ENCODE measurements around the gene TMEM125.

GRCh38 chr1:43309405-43310025 is 39.7 kb downstream of the TMEM125 start:
- TF ChIP-seq, protein P1, sequence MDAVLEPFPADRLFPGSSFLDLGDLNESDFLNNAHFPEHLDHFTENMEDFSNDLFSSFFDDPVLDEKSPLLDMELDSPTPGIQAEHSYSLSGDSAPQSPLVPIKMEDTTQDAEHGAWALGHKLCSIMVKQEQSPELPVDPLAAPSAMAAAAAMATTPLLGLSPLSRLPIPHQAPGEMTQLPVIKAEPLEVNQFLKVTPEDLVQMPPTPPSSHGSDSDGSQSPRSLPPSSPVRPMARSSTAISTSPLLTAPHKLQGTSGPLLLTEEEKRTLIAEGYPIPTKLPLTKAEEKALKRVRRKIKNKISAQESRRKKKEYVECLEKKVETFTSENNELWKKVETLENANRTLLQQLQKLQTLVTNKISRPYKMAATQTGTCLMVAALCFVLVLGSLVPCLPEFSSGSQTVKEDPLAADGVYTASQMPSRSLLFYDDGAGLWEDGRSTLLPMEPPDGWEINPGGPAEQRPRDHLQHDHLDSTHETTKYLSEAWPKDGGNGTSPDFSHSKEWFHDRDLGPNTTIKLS (IDR thresholded peaks at IDR 0.05; ENCODE audit: borderline replicate concordance, low read depth) = no peak
- no peak for TF ChIP-seq SMC3 (conservative IDR thresholded peaks at IDR 0.05; ENCODE audit: insufficient read depth, low read depth, low read length)
- no peak for TF ChIP-seq CBX3 (IDR thresholded peaks at IDR 0.05; ENCODE audit: borderline replicate concordance in 1 of 2, low read length in 2 of 2)
- TF ChIP-seq, protein P2, sequence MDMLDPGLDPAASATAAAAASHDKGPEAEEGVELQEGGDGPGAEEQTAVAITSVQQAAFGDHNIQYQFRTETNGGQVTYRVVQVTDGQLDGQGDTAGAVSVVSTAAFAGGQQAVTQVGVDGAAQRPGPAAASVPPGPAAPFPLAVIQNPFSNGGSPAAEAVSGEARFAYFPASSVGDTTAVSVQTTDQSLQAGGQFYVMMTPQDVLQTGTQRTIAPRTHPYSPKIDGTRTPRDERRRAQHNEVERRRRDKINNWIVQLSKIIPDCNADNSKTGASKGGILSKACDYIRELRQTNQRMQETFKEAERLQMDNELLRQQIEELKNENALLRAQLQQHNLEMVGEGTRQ (CRISPR knock-in tag; IDR thresholded peaks at IDR 0.05) = no peak
- TF ChIP-seq ZNF696 (CRISPR knock-in tag; conservative IDR thresholded peaks at IDR 0.05) = no peak
- TF ChIP-seq STAT6 (CRISPR knock-in tag; IDR thresholded peaks at IDR 0.05) = no peak
- no peak for TF ChIP-seq POLR2AphosphoS5 (IDR thresholded peaks at IDR 0.05; ENCODE audit: control insufficient read depth, insufficient read depth, low read depth, low read length)
- no peak for TF ChIP-seq NFRKB (IDR thresholded peaks at IDR 0.05; ENCODE audit: low read depth)
- TF ChIP-seq, protein P3, sequence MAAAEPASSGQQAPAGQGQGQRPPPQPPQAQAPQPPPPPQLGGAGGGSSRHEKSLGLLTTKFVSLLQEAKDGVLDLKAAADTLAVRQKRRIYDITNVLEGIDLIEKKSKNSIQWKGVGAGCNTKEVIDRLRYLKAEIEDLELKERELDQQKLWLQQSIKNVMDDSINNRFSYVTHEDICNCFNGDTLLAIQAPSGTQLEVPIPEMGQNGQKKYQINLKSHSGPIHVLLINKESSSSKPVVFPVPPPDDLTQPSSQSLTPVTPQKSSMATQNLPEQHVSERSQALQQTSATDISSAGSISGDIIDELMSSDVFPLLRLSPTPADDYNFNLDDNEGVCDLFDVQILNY (CRISPR knock-in tag; IDR thresholded peaks at IDR 0.05) = no peak
- TF ChIP-seq FOXO4 (CRISPR knock-in tag; IDR thresholded peaks at IDR 0.05) = no peak
- no peak for TF ChIP-seq SOX6 (IDR thresholded peaks at IDR 0.05)
- no peak for TF ChIP-seq GATA2 (CRISPR knock-in tag; IDR thresholded peaks at IDR 0.05)
- no peak for TF ChIP-seq ZNF707 (CRISPR knock-in tag; conservative IDR thresholded peaks at IDR 0.05)
- TF ChIP-seq, protein P4, sequence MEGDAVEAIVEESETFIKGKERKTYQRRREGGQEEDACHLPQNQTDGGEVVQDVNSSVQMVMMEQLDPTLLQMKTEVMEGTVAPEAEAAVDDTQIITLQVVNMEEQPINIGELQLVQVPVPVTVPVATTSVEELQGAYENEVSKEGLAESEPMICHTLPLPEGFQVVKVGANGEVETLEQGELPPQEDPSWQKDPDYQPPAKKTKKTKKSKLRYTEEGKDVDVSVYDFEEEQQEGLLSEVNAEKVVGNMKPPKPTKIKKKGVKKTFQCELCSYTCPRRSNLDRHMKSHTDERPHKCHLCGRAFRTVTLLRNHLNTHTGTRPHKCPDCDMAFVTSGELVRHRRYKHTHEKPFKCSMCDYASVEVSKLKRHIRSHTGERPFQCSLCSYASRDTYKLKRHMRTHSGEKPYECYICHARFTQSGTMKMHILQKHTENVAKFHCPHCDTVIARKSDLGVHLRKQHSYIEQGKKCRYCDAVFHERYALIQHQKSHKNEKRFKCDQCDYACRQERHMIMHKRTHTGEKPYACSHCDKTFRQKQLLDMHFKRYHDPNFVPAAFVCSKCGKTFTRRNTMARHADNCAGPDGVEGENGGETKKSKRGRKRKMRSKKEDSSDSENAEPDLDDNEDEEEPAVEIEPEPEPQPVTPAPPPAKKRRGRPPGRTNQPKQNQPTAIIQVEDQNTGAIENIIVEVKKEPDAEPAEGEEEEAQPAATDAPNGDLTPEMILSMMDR (IDR thresholded peaks at IDR 0.05 in 2 of 3, conservative IDR thresholded peaks at IDR 0.05 in 1 of 3; ENCODE audit: insufficient read depth in 2 of 3, low read depth in 1 of 3, low read length in 3 of 3) = no peak
